ENCODE results near the gene RNF213.

- no peak for TF ChIP-seq CTCF (IDR thresholded peaks at IDR 0.05)
- no peak for TF ChIP-seq POLR2A (IDR thresholded peaks at IDR 0.05)
These were observed 30.6 kb downstream of the RNF213 start for GRCh38 chr17:80291260-80291659.
